GM23338 (cell line): ENCODE results near the gene NGF. TPM values are rescaled to one million over a fixed set of nuclear protein-coding genes. Genes with fewer than 3 reads are reported as not detected.
"Not testable (repeated sequence)": the region's sequence is repeated elsewhere in the genome, so short reads cannot be mapped to it uniquely, and the experiment has no call there.

Experiments
- ATAC-seq: fragments of 200-7000 bp; cut with Tn5 transposase; 3 replicates; pipeline ENCODE4 v1.9.1; 2020
- DNase-seq: peaks from one replicate; pipeline ENCODE4 v3.0.0-alpha.2; 2015; ENCODE audit warnings: low spot score
- H2AFZ ChIP-seq: fragments of 200-600 bp; sonication (generic); 2 replicates; pipeline ENCODE4 v1.8.0; 2016; ENCODE audit warnings: antibody characterized with exemption, mild to moderate bottlenecking, moderate library complexity
- H3F3A ChIP-seq: fragments of 200-600 bp; sonication (generic); replicated peaks from 2 replicates; pipeline ENCODE4 v1.8.0; 2017; ENCODE audit warnings: antibody characterized with exemption, mixed run types, low read depth
- H3K27ac ChIP-seq: fragments of 200-600 bp; sonication (generic); 2 replicates; pipeline ENCODE4 v1.6.1; 2016; ENCODE audit warnings: low read depth
- H3K27me3 ChIP-seq: fragments of 200-600 bp; sonication (generic); 2 replicates; pipeline ENCODE4 v1.8.0; 2016; ENCODE audit warnings: mild to moderate bottlenecking, mixed run types, moderate library complexity; ENCODE audit not compliant: insufficient read depth
- H3K36me3 ChIP-seq: fragments of 200-600 bp; sonication (generic); 2 replicates; pipeline ENCODE4 v1.8.0; 2016; ENCODE audit warnings: mild to moderate bottlenecking; ENCODE audit not compliant: insufficient read depth
- H3K4me1 ChIP-seq: fragments of 200-600 bp; sonication (generic); 2 replicates; pipeline ENCODE4 v1.8.0; 2016; ENCODE audit warnings: mild to moderate bottlenecking, moderate library complexity; ENCODE audit not compliant: insufficient read depth
- H3K4me2 ChIP-seq: fragments of 200-600 bp; sonication (generic); 2 replicates; pipeline ENCODE4 v1.7.1; 2017; ENCODE audit warnings: mixed run types
- H3K4me3 ChIP-seq: fragments of 200-600 bp; sonication (generic); 2 replicates; pipeline ENCODE4 v1.6.1; 2016; ENCODE audit warnings: mixed run types
- H3K79me2 ChIP-seq: fragments of 200-600 bp; sonication (generic); replicated peaks from 2 replicates; pipeline ENCODE4 v1.8.0; 2017; ENCODE audit warnings: mild to moderate bottlenecking; ENCODE audit not compliant: insufficient read depth
- H3K9me2 ChIP-seq: fragments of 200-600 bp; sonication (generic); 2 replicates; pipeline ENCODE4 v1.8.0; 2017; ENCODE audit not compliant: insufficient read depth
- H4K20me1 ChIP-seq: fragments of 200-600 bp; sonication (generic); replicated peaks from 2 replicates; pipeline ENCODE4 v1.8.0; 2017; ENCODE audit warnings: mild to moderate bottlenecking; ENCODE audit not compliant: insufficient read depth
- H3K27ac Mint-ChIP-seq: 2 replicates; pipeline ENCODE4 v1.8.0; 2020; ENCODE audit warnings: inconsistent platforms, mild to moderate bottlenecking, moderate library complexity, mixed read lengths
- H3K27me3 Mint-ChIP-seq: 3 replicates; pipeline ENCODE4 v1.8.0; 2022; ENCODE audit warnings: low read depth, mild to moderate bottlenecking, moderate library complexity, mixed read lengths, inconsistent platforms; ENCODE audit not compliant: insufficient read depth, poor library complexity
- H3K36me3 Mint-ChIP-seq: 3 replicates; pipeline ENCODE4 v1.8.0; 2021; ENCODE audit warnings: low read depth, mild to moderate bottlenecking, inconsistent platforms, moderate library complexity, mixed read lengths
- H3K4me1 Mint-ChIP-seq: 3 replicates; pipeline ENCODE4 v1.8.0; 2020; ENCODE audit warnings: mild to moderate bottlenecking, inconsistent platforms, mixed read lengths
- H3K4me3 Mint-ChIP-seq: 3 replicates; pipeline ENCODE4 v1.8.0; 2021; ENCODE audit warnings: moderate library complexity, mild to moderate bottlenecking, inconsistent platforms, mixed read lengths
- H3K9me3 Mint-ChIP-seq: 3 replicates; pipeline ENCODE4 v1.8.0; 2020; ENCODE audit warnings: moderate library complexity, mild to moderate bottlenecking, inconsistent platforms, mixed read lengths
- CREB1 ChIP-seq: fragments of 250-450 bp; sonication (Bioruptor Pico); IDR thresholded peaks from 2 replicates; pipeline ENCODE4 v1.5.0; 2020; ENCODE audit warnings: low read depth, mild to moderate bottlenecking, moderate library complexity
- CTCF ChIP-seq, 2 experiments: fragments of 200-600 bp in 1 of 2; sonication (generic) in 1 of 2; conservative IDR thresholded peaks; 2 replicates each; pipeline versions ENCODE4 v1.5.1 to v1.6.1; 2016 to 2017; ENCODE audit warnings: antibody characterized with exemption in 2 of 2, low read depth in 2 of 2, mild to moderate bottlenecking in 2 of 2, moderate library complexity in 1 of 2
- EZH2phosphoT487 ChIP-seq: fragments of 200-600 bp; sonication (generic); IDR thresholded peaks from one replicate; pipeline ENCODE4 v1.8.1; 2018; ENCODE audit warnings: antibody characterized with exemption; ENCODE audit not compliant: unreplicated experiment
- JUNB ChIP-seq: IDR thresholded peaks from one replicate; pipeline ENCODE4 v1.6.1; 2016; ENCODE audit warnings: antibody characterized with exemption; ENCODE audit not compliant: unreplicated experiment
- POLR2AphosphoS5 ChIP-seq: IDR thresholded peaks from 2 replicates; pipeline ENCODE4 v1.6.1; 2016; ENCODE audit warnings: antibody characterized with exemption, low read depth
- STAT1 ChIP-seq: IDR thresholded peaks from one replicate; pipeline ENCODE4 v1.6.1; 2016; ENCODE audit warnings: antibody characterized with exemption; ENCODE audit not compliant: unreplicated experiment
- ZNF331 ChIP-seq: fragments of 250-450 bp; sonication (Bioruptor Pico); IDR thresholded peaks from 2 replicates; pipeline ENCODE4 v1.5.0; 2020; ENCODE audit warnings: low read depth, mild to moderate bottlenecking, moderate library complexity
- ZNF462 ChIP-seq: fragments of 250-450 bp; sonication (Bioruptor Pico); IDR thresholded peaks from 2 replicates; pipeline ENCODE4 v1.5.0; 2020; ENCODE audit warnings: mild to moderate bottlenecking, moderate library complexity
- polyA plus RNA-seq: library from polyadenylated mRNA; unstranded; fragments of >200 nt; fragmentation: Nextera tagmentation; extraction: Ambion mirVana; gene quantifications from 2 replicates; pipeline ENCODE4 v1.2.1, GENCODE V29; 2016
- total RNA-seq: library from RNA; depleted of rRNA; stranded (reverse); fragments of >200 nt; shearing (Covaris generic); gene quantifications from 2 replicates; pipeline ENCODE4 v1.2.3, GENCODE V29; 2014

The NGF gene
- total and polyA plus RNA-seq, 2 experiments from 2014 or later, result 0.28 to 0.92 TPM

GRCh38 chr1:115310581-115311473, 27.2 kb downstream of the NGF start (continued):
- TF ChIP-seq ZNF462 (CRISPR knock-in tag) (no peak), POLR2AphosphoS5 (no peak)

- not testable (repeated sequence) for H3K27ac Mint-ChIP-seq, H3K4me3 Mint-ChIP-seq, H3K9me2 ChIP-seq, H3K27ac ChIP-seq, H3K4me2 ChIP-seq, DNase-seq, H3K4me1 ChIP-seq, ATAC-seq, H3F3A ChIP-seq, H3K79me2 ChIP-seq, H3K27me3 Mint-ChIP-seq, H3K4me3 ChIP-seq, H3K36me3 ChIP-seq, H4K20me1 ChIP-seq, H3K27me3 ChIP-seq, H3K36me3 Mint-ChIP-seq, H2AFZ ChIP-seq, H3K9me3 Mint-ChIP-seq
- H3K4me1 Mint-ChIP-seq, result peaks cover 11% of the 10 kb centered on the region
Observed at GRCh38 chr1:115309504-115309903, 28.5 kb downstream of the NGF start.

GRCh38 chr1:115308969-115309368, 29.1 kb downstream of the NGF start:
- H3K79me2 ChIP-seq, result no peaks in the 10 kb centered on the region
- TF ChIP-seq CTCF (conservative IDR thresholded peaks at IDR 0.05; ENCODE audit: low read depth in 2 of 2) (no peak), JUNB (no peak), EZH2phosphoT487 (no peak), STAT1 (no peak), CREB1 (CRISPR knock-in tag) (no peak), ZNF331 (CRISPR knock-in tag) (no peak)

More at GRCh38 chr1:115308969-115309368, 29.1 kb downstream of the NGF start:
- Histone ChIP-seq H2AFZ (no peak overlapping the region), H3K9me2 (no peaks in the 10 kb centered on the region), H3K27me3 (no peaks in the 10 kb centered on the region), H3K27ac (no peak overlapping the region), H3F3A (no peaks in the 10 kb centered on the region), H3K36me3 (no peaks in the 10 kb centered on the region), H3K4me1 (no peaks in the 10 kb centered on the region), H3K4me3 (no peak overlapping the region), H3K4me2 (no peak overlapping the region), H4K20me1 (no peaks in the 10 kb centered on the region)
- Mint-ChIP-seq H3K27ac (no peak overlapping the region), H3K4me3 (no peak overlapping the region), H3K36me3 (no peaks in the 10 kb centered on the region), H3K4me1 (peaks cover 9% of the 10 kb centered on the region; the same call in 1 of the 3 replicates), H3K27me3 (no peaks in the 10 kb centered on the region), H3K9me3 (no peaks in the 10 kb centered on the region; the same call in 2 of the 3 replicates)
- ATAC-seq (no peak), DNase-seq (no peak)
